Naive B cell (primary cell): ENCODE data around the gene DHCR24. TPM values are rescaled to one million over a fixed set of nuclear protein-coding genes. Genes with fewer than 3 reads are reported as not detected.

Source experiments
- ATAC-seq, 2 donors: fragments of 150-1000 bp; cut with Tn5 transposase; 2 replicates each; pipeline ENCODE4 v1.10.0; 2021; ENCODE audit warnings: low read depth in 2 of 2, mild to moderate bottlenecking in 2 of 2, moderate library complexity in 2 of 2
- DNase-seq: peaks from one replicate; pipeline ENCODE4 v3.0.0; 2022
- H3K27ac Mint-ChIP-seq, 6 donors: one replicate each; pipeline ENCODE4 v1.8.0; 2020 to 2022; ENCODE audit warnings: mild to moderate bottlenecking in 6 of 6, mixed read lengths in 6 of 6, moderate library complexity in 5 of 6, inconsistent platforms in 2 of 6
- H3K27me3 Mint-ChIP-seq, 3 donors: one replicate each; pipeline ENCODE4 v1.8.0; 2021 to 2022; ENCODE audit warnings: mixed read lengths in 3 of 3, mild to moderate bottlenecking in 1 of 3
- H3K36me3 Mint-ChIP-seq, 2 donors: one replicate each; pipeline ENCODE4 v1.8.0; 2020 to 2022; ENCODE audit warnings: mixed read lengths in 2 of 2, inconsistent platforms in 1 of 2, mild to moderate bottlenecking in 1 of 2
- H3K4me1 Mint-ChIP-seq, 3 donors: one replicate each; pipeline ENCODE4 v1.8.0; 2020 to 2022; ENCODE audit warnings: mixed read lengths in 3 of 3, inconsistent platforms in 1 of 3, mild to moderate bottlenecking in 1 of 3, moderate library complexity in 1 of 3
- H3K4me3 Mint-ChIP-seq, 8 donors: one replicate each; pipeline ENCODE4 v1.8.0; 2020 to 2022; ENCODE audit warnings: mild to moderate bottlenecking in 8 of 8, mixed read lengths in 8 of 8, moderate library complexity in 8 of 8, inconsistent platforms in 2 of 8
- H3K9me3 Mint-ChIP-seq, 7 donors: one replicate each; pipeline ENCODE4 v1.8.0; 2020 to 2022; ENCODE audit warnings: mixed read lengths in 7 of 7, mild to moderate bottlenecking in 5 of 7, inconsistent platforms in 2 of 7, moderate library complexity in 1 of 7
- polyA plus RNA-seq, 6 donors: library from polyadenylated mRNA; unstranded; fragments of 300-500 nt; fragmentation: Illumina TruSeq; gene quantifications; one replicate each; pipeline ENCODE4 v1.2.3, GENCODE V29; 2021; ENCODE audit warnings: low read depth in 6 of 6

DHCR24 gene
- polyA plus RNA-seq, 6 donors from 2014 or later, result 0.21 to 8.3 (median 1.1) TPM; not detected in 1

- H3K36me3 Mint-ChIP-seq, result peaks cover 0 to 25% of the 10 kb centered on the region in 2 donors
- DNase-seq (no peak), ATAC-seq (no peak)
- H3K27ac Mint-ChIP-seq, result no peak overlapping the region
- no peak overlapping the region for H3K4me3 Mint-ChIP-seq
- no peaks in the 10 kb centered on the region for H3K4me1 Mint-ChIP-seq
- H3K9me3 Mint-ChIP-seq, result no peaks in the 10 kb centered on the region
- no peaks in the 10 kb centered on the region for H3K27me3 Mint-ChIP-seq
These were observed 19.3 kb downstream of the DHCR24 start for GRCh38 chr1:54867717-54868057.

DNA sequence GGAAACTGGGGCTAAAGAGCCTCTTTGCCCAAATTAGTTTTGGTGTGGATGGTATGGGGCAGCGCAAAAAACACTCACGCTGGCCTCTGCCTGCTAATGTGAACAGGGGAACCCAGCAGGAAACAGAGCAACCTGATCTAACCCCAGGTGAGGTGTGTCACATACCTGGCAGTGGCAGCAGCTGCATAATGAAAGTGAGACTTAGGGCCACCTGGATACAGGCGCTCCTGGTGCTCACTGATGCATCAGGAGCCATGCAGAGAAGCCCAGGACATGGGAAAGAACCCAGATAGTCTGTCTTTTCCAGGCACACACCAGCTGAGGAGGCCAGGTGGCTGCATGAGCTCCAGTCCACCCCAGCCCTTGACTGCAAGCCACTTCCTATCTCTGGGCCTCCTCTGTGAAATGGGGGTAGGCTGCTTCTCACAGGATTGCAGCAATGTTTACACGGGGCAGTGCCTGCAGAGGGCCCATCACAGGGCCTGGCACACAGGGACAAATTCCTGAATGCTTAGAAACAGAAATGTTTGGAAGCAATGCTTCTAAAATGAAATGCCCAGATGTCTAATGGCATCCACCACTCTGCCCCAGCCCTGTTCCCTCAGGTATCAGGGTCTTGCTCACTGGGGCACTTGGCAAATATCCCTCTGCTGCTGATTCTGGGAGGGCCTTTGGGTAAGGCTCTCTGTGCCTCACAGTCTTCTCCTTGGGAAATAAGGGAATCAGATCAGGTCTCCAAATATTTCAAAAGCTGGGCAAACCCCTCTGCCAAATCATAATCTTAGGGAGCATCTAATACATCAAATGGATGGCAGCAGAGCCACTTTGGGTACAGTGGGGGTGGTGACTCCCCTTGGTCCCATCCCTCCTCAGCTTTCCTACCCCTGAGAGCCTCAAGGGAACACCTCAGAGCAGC lies 19.9 kb downstream of the DHCR24 start:
- Mint-ChIP-seq H3K27ac (no peak overlapping the region), H3K27me3 (no peaks in the 10 kb centered on the region), H3K9me3 (no peaks in the 10 kb centered on the region), H3K4me1 (peaks cover 0 to 2% (median 0%) of the 10 kb centered on the region in 3 donors), H3K36me3 (peaks cover 4 to 29% of the 10 kb centered on the region in 2 donors), H3K4me3 (no peak overlapping the region)
- ATAC-seq (no peak), DNase-seq (no peak)

GRCh38 chr1:54865238-54866073 lies 21.5 kb downstream of the DHCR24 start:
- Mint-ChIP-seq H3K9me3 (no peaks in the 10 kb centered on the region), H3K4me3 (no peak overlapping the region), H3K27me3 (no peaks in the 10 kb centered on the region), H3K27ac (no peak overlapping the region), H3K4me1 (peaks cover 0 to 4% (median 0%) of the 10 kb centered on the region in 3 donors), H3K36me3 (peaks cover 7 to 38% of the 10 kb centered on the region in 2 donors)
- no peak for DNase-seq
- no peak for ATAC-seq

DNA sequence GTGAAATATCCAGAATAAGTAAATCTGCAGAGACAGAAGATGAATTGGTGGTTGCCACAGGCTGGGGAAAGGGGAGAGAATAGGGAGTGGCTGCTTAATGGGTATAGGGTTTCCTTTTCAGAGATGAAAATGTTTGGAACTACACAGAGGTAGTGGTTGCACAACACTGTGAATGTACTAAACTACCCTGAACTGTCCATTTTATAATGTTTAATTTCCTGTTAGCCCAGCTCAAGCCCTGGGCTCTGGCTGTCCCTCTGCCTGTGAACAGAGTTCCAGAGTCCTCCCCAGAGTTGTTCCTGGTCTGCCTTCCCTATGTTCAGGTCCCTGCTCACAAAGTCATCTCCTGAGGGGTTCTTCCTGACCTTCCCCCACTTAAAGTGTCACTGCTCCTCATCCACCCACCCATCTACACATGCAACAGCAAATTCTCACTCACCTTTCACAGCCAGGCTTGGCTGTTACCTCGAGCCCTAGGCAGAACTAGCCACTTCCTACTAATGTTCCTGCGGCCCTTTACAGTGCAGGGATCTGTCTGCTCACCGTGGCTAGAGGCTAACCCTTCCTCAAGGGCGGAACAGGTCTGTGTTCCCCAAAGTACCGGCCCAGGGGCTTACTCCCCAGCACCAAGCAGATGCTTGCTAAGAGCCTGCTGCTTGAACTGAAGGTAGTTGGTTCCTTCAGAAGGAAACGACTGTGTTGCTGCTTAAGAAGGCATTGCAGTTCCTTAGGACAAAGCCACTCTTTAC lies 22.4 kb downstream of the DHCR24 start:
- ATAC-seq (no peak), DNase-seq (no peak)
- no peaks in the 10 kb centered on the region for H3K9me3 Mint-ChIP-seq
- H3K36me3 Mint-ChIP-seq, result peaks cover 7 to 46% of the 10 kb centered on the region in 2 donors
- no peak overlapping the region for H3K4me3 Mint-ChIP-seq
- peaks cover 0 to 4% (median 0%) of the 10 kb centered on the region in 3 donors for H3K4me1 Mint-ChIP-seq
- no peaks in the 10 kb centered on the region for H3K27me3 Mint-ChIP-seq
- H3K27ac Mint-ChIP-seq, result no peak overlapping the region

DNA sequence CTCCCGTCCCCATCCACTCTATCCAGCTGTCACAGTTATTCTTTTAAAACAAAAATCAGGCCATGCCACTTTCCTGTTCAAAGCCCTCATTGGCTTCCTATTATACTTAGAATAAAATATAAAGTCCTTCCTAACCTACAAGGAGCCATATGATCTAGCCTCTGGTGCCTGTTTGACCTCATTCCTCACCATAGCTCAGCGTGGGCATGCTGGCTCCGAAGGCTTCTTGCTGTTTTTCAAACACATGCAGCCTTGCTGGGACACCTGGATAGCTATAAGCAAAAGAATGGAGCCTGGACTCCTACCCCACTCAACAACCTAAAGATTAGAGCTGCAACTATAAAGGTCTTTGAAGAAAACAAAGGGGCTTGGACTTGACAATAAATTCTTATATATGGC lies 23.7 kb downstream of the DHCR24 start:
- Mint-ChIP-seq H3K27ac (no peak overlapping the region), H3K9me3 (no peaks in the 10 kb centered on the region), H3K36me3 (peaks cover 7 to 41% of the 10 kb centered on the region in 2 donors), H3K4me3 (no peak overlapping the region), H3K4me1 (peaks cover 0 to 4% (median 0%) of the 10 kb centered on the region in 3 donors), H3K27me3 (no peaks in the 10 kb centered on the region)
- ATAC-seq, result no peak
- no peak for DNase-seq

- no peaks in the 10 kb centered on the region for H3K9me3 Mint-ChIP-seq
- H3K4me1 Mint-ChIP-seq, result peaks cover 0 to 4% (median 0%) of the 10 kb centered on the region in 3 donors
- no peak overlapping the region for H3K4me3 Mint-ChIP-seq
- no peak for ATAC-seq
- no peaks in the 10 kb centered on the region for H3K27me3 Mint-ChIP-seq
- H3K36me3 Mint-ChIP-seq, result peaks cover 7 to 41% of the 10 kb centered on the region in 2 donors
- peak overlapping the region in 2 of 6 donors; percentile 37 to 95 for H3K27ac Mint-ChIP-seq
- DNase-seq, result no peak
These were observed 25.8 kb downstream of the DHCR24 start for GRCh38 chr1:54861070-54861761.

DNA sequence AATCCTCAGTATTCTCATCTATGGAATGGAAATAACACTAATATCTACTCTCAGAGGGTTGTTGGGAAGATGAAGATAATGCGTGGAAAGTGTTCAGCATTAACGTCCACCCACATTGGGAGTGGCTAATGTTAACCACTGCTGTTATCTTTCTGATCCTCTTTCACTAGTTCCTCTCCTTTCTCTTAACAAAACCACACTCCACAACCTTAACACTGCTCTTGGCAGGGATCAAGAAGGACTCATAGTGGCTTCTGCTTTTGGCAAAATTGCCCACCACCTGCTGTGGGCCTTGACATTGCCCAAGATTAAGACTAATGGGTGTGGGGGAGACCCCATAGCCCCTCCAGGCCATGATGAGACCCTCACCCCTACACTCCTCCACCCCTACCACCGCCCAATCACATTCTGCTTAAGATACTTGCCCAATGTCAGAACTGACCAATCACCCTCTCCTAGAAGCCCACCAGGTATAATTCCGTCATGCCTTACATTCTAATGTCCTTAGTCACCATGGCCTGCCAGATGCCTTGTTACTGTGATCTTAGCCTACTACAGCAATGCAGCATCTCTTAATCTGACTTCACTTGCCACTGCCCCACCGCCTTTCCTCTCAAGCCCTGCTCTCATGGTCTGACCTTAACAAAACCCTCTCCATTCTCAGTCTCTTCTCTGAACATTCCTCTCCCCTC lies 27.1 kb downstream of the DHCR24 start:
- peaks cover 0 to 4% (median 0%) of the 10 kb centered on the region in 3 donors for H3K4me1 Mint-ChIP-seq
- H3K36me3 Mint-ChIP-seq, result peaks cover 7 to 38% of the 10 kb centered on the region in 2 donors
- H3K9me3 Mint-ChIP-seq, result no peaks in the 10 kb centered on the region
- H3K27ac Mint-ChIP-seq, result peak overlapping the region in 1 of 6 donors; percentile 37
- DNase-seq, result no peak
- H3K27me3 Mint-ChIP-seq, result no peaks in the 10 kb centered on the region
- ATAC-seq, result no peak
- no peak overlapping the region for H3K4me3 Mint-ChIP-seq

DNA sequence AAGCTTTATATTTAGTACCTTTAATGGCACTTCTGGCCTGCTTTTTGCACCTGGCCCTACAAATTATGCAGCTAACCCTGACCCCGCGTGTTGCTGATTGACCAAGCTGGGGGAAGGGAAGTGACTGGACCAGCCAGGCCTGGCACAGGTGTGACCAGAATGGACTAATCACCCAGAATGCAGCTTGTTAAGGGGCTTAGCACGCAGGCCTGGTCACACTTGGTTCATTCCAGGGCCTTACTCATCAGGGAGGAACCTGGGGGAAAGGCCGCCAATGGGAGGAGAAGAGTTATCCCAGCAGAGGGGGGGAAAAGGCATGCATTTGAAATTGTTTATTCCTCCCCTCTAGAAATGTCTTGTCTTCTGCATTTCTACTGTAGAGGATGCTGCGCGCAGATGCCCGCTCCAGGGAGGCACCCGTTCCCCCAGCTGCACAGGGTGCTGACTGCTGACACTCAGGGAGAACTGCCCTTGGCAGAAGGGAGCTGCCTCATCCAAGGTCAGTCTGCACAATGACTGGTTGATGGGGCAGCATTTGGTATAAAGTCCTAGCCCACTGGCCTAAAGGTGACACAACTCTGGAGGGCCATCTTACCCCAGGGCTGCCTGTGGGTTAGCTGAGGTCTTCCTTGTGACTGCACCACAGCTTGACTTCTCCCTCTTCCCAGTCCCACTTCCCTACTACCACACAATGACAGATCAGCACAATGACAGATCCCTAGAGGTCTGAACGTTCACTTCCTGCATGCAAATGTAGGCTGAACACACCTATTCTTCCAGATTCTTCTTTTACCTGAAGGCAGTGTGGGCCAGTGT lies 29.0 kb downstream of the DHCR24 start:
- no peak for ATAC-seq
- no peak for DNase-seq
- Mint-ChIP-seq H3K4me1 (peaks cover 0 to 4% (median 0%) of the 10 kb centered on the region in 3 donors), H3K36me3 (peaks cover 7 to 26% of the 10 kb centered on the region in 2 donors), H3K27me3 (no peaks in the 10 kb centered on the region), H3K27ac (no peak overlapping the region), H3K4me3 (no peak overlapping the region), H3K9me3 (no peaks in the 10 kb centered on the region)

GRCh38 chr1:54857141-54857540 lies 29.9 kb downstream of the DHCR24 start:
- no peak overlapping the region for H3K4me3 Mint-ChIP-seq
- no peak for ATAC-seq
- no peak for DNase-seq
- no peaks in the 10 kb centered on the region for H3K27me3 Mint-ChIP-seq
- peaks cover 0 to 3% (median 0%) of the 10 kb centered on the region in 3 donors for H3K4me1 Mint-ChIP-seq
- peaks cover 5 to 23% of the 10 kb centered on the region in 2 donors for H3K36me3 Mint-ChIP-seq
- no peaks in the 10 kb centered on the region for H3K9me3 Mint-ChIP-seq
- H3K27ac Mint-ChIP-seq, result no peak overlapping the region

GRCh38 chr1:54854381-54855020 lies 32.5 kb downstream of the DHCR24 start:
- no peaks in the 10 kb centered on the region for H3K9me3 Mint-ChIP-seq
- no peaks in the 10 kb centered on the region for H3K4me1 Mint-ChIP-seq
- H3K36me3 Mint-ChIP-seq, result peaks cover 8 to 13% of the 10 kb centered on the region in 2 donors
- no peak overlapping the region for H3K4me3 Mint-ChIP-seq
- ATAC-seq, result no peak
- H3K27ac Mint-ChIP-seq, result no peak overlapping the region
- H3K27me3 Mint-ChIP-seq, result no peaks in the 10 kb centered on the region
- DNase-seq, result no peak

DNA sequence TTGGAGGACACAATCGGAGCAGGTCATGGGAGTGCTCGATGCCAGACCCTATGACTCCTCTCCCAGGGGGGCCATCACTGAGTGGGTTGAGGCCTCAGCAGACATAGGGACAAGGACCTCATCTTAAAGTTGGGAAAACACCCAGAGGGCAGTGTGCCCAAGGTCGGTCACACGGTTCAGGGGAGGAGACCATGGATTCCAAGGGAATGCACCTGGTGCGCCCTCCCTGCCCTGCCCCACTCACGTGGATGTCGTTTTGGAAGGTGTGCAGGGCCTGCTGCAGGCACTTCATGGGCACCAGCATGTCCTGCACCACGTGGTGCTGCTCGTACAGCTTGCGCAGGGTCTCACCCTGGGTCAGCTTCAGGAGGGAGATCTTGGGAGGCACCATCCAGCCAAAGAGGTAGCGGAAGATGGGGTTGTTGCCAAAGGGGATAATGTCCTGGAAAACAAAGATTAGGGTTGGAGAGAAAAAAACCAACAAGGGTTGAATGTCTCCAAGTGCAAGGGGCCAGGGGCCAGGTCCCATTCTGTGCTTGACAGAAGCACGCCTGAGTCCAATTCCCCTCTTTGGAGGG lies 33.1 kb downstream of the DHCR24 start:
- Mint-ChIP-seq H3K27ac (no peak overlapping the region), H3K36me3 (peaks cover 8 to 16% of the 10 kb centered on the region in 2 donors), H3K4me1 (no peaks in the 10 kb centered on the region), H3K4me3 (no peak overlapping the region), H3K9me3 (no peaks in the 10 kb centered on the region), H3K27me3 (no peaks in the 10 kb centered on the region)
- ATAC-seq (no peak), DNase-seq (no peak)
